Left ventricle myocardium superior (tissue), 1 donor: ENCODE results near the gene CHAT. TPM values are rescaled to one million over a fixed set of nuclear protein-coding genes. Genes with fewer than 3 reads are reported as not detected.

Source experiments
- ATAC-seq: fragments of 200-7000 bp; cut with Tn5 transposase; one replicate; pipeline ENCODE4 v1.9.1; 2020; ENCODE audit warnings: mild to moderate bottlenecking, moderate library complexity
- DNase-seq: peaks from one replicate; pipeline ENCODE4 v3.0.0-alpha.2; 2020
- intact Hi-C: fragments of 100-400 bp; cut with micrococcal nuclease; formaldehyde crosslinking; loops from one replicate; pipeline ENCODE4 v1.11.0; 2022
- total RNA-seq: library from RNA; stranded (reverse); fragmentation: NEBNext Ultra II Directional; extraction: Animal tissue kit (Norgen Biotek cat#: 25700); gene quantifications from one replicate; pipeline ENCODE4 v1.2.1, GENCODE V29; 2021
- donor health status: DM: no; HTN: yes; CAD: no; lungs with severe emphysema.

CHAT gene
- total RNA-seq, 1 donor from 2014 or later, result not detected

GRCh38 chr10:49595713-49596492, 17.9 kb upstream of the CHAT start:
- DNase-seq (no peak), ATAC-seq (no peak)
- intact Hi-C loops, result no loop called here

- intact Hi-C loops, result no loop called here
- no peak for DNase-seq
- ATAC-seq, result no peak
Observed at GRCh38 chr10:49596493-49596809, 17.4 kb upstream of the CHAT start.

- DNase-seq (no peak), ATAC-seq (no peak)
- intact Hi-C loops, result no loop called here
Observed at GRCh38 chr10:49596836-49597235, 17.0 kb upstream of the CHAT start.

- ATAC-seq (no peak), DNase-seq (no peak)
- intact Hi-C loops, result no loop called here
Observed at GRCh38 chr10:49597426-49598163, 16.2 kb upstream of the CHAT start.

DNA sequence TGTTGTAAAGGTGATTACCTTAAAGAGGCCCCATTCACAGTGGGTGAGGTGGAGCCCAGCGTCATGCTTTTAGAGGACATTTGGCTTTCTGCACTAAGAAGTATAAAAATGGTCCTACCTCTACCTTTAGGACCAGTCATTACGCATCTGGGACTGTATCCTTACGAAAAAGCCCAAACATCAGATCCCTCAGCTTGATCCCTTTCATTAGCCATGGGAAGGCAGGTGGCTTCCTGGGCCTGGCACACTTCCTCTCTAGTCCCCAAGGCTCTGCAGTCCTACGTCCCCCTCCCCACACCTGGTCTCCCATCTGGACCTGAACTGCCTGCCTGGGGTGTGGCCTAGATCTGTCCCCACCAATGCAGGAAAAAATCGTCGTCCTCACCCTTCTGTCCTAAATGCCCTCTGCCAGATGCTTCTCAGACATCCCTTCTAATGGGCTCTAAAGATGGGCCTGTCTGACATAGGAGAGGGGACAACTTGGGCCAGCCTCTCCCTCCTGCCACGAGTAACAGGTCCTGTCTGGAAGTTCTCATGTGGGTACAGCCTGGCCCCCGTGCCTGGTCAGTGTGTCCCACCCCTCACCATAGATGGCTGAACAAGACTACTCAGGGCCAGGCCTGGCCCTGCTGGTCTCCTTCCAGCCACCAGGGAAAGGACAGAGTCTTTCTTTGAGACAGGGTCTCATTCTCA, 15.5 kb upstream of the CHAT start:
- DNase-seq, result no peak
- intact Hi-C loops, result no loop called here
- no peak for ATAC-seq

DNA sequence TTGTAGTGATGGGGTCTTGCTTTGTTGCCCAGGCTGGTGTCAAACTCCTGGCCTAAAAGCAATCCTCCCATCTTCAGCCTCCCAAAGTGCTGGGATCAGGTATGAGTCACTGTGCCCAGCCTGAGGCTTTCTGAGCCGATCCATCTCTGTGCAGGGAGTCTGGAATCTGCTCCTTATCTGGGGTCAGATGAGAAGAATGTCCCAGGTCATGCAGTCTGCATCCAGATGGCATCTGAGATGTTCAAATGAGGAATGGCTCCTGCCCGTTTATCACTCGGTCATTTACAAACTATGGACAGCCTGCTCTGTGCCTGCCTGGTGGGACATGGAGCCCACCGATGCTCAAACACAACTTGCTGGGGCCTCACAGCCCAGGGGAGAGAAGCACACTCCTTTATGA, 14.9 kb upstream of the CHAT start:
- ATAC-seq, result no peak
- intact Hi-C loops, result no loop called here
- DNase-seq, result no peak

DNA sequence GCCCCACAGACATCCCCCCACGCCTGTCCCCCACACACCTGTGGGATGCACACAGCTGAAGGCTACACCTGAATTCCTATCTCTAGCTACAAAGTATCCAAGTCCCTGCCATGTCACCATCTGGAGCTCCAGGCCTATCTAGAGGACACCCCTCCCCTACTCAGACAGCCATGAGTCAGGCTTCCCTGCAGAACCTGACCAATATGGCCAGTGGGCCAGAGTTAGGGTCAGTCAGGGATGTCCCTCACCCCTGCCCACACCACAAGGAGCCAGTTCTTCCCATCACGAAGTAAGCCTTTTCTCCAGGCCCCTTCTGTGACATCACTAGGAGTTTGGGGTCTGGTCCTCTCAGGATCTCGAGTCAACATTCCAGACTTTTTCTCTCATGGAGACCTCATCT, 14.3 kb upstream of the CHAT start:
- DNase-seq, result no peak
- intact Hi-C loops, result no loop called here
- ATAC-seq, result no peak

DNA sequence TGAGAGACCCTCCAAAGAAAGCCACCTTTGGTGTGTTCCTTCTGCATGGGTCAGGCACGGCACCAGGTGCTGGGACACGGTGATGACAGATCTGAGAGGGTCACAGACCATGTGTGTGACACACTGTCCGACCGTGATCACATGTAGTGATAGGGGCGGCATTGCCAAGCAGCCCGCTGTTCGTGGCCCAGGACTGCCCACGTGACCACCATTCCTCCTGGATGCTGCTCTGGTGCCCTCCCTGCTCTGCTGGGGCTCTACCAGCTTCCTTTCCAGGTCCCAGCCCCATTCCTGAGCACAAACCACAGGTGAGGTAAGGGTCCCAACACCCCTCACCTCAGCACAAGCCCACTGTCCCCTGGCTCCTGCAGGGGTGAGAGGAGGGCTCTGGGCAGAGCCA, 13.8 kb upstream of the CHAT start:
- ATAC-seq, result no peak
- intact Hi-C loops, result no loop called here
- DNase-seq, result no peak

DNA sequence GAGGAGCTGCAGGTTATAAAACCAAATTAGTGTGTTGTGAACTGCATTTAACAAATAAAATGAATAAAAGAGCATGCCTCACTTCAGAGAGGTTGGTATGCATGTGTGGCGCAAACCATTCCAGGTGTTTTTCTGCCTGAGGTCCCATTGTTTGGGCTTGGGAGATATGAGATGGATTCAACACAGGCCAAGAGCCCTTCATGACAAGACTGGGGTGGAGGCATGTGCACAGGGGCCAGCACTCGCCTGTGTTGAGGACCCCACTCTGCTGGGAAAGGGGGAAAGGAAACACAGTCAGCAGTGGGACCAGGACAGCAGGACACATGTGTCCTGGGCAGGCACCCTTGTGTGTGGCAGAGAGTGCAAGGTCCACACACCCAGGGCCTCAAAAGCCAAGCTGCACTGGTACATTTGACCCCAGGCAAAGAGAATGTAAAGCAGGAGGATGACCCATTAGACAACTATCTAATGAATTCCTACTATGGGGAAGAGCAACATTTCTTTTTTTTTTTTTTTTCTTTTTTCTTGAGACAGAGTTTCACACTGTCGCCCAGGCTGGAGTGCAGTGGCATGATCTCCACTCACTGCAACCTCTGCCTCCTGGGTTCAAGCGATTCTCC, 12.9 kb upstream of the CHAT start:
- no peak for ATAC-seq
- intact Hi-C loops, result no loop called here
- DNase-seq, result no peak

DNA sequence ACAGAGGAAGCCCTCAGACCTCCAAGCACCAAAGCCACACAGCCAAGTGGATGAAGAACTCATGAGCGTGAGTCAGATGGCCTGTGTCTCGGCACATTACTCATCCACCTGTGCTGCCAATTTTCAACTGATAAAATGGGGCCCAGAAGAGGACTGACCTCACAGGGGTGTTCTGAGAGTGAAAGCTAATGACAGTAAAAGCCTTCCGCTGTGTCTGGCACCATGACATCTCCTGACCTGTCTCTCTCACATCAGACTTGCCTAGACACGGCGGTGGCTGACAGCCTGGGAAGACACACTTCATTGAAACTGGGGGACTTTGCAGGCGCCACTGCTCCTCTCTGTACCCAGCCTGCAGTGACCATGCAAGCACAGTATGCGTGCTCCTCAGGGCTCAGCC, 12.0 kb upstream of the CHAT start:
- intact Hi-C loops, result no loop called here
- DNase-seq (no peak), ATAC-seq (no peak)

DNA sequence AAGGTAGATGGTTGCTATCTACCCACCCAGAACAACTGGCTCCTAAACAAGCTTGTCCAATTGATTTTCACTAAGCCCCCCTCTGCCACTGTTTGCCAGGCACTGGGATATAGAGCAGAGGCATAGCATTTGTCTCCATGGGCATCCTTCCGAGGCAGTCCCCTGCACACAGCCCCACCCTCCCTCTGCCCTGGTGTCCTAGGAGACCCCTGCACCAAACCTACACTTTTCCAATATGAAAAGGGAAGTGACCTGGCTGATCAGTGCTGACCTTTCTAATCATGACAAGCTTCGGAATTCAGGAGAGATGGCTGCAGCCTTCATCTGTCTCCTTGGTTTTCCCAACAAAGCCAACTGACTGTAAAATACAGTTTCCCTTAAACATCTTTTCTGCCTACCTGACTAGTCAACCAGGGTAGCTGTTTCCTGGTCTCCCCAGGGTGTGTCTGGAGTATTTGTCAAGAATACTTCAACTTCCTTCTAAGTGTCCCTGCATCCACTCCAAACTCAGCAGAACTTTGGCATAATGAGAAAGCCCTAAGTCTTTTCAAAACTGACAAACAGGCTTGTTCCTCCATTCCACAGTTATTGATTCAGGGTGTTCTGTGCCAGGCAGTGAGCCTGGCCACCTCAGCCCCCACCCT, 11.3 kb upstream of the CHAT start:
- DNase-seq, result no peak
- ATAC-seq, result no peak
- intact Hi-C loops, result no loop called here

DNA sequence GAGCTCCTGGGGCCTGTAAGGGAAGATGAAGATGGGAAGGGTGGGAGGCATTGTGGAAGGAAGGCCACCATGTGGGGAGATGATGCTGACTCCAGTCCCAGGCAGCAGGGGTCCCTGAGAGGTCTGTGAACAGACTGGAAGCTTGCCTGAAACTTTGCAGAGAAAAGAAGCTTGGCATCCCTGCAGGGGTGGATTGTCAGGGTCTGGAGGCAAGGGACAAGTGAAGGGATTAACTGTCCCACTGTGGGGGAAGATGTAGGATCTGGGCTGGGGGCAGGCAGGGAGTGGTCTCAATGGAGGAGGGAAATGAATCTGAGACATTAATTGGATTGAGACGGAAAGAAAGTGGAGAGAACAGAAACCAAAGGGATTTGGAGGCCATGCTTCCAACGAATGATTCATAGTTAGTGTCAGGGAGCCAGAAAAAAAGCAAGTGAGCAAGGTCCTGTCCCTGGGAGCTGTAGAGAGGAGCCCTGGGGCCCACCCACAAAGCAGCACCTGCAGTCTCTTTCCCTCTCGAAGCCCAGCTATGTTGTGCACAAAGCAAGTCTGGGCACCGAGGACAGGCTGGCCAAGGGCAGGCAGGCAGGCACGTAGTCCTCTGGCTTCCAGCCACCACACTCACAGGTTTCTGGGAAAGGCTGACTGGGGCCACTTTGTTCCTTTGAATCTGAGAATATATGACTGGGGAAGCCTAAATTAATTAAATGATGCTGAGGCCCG, 8.5 kb upstream of the CHAT start:
- DNase-seq (no peak), ATAC-seq (no peak)
- intact Hi-C loops, result no loop called here

DNA sequence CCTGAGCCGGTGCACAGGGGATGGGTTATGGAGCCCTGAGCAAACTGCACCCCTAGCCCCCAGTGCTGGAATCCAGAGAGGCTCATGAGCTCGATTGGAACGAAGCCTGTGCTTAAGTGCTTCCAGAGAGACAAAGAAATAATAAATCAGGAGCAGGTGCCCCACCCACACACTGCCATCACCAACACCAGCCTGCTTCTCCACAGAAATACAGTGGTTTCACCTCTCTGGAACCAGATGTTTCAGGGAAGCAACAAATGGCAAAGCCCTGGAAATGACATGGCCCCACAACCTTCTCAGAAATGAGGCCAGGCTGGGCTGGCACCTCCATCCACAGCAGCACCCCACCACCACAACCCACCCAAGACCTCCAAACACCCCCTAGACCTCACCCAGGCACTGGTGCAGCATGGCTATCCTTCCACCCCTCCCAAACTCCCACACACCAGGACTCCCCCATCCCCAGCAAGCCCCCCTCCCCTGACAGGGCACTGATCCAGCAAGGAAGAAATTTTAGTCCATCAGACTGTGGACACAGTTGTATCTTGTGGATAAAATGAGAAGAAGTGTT, 7.8 kb upstream of the CHAT start:
- DNase-seq, result no peak
- intact Hi-C loops, result no loop called here
- no peak for ATAC-seq

DNA sequence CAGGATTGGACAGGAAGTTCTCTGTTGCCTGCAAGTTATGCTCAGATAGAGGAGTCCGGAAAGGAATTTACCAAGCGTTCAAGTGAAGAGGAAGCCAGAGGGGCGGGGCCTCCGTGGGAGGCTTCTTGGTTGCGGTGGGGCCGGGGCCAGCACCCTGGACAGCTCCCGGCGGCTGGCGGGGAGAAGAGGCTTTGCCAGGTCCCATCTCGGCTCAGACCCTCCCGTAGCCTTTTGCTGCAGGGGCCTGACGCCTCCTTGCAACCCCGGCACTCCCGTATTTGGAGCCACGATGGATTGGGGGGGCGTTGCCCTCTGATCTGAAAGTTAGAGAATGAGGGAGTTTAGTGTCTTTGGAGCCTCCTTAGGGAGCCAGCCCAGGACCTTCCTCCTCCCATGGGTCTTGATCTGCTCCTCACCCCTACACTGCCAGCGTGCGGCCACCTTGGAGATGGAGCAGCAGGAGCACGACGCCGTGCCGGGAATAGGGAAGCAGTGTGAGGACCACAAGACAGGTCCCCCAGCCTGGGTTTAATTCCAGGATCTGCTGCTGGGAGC, 6.8 kb upstream of the CHAT start:
- ATAC-seq, result peak; percentile 83

GRCh38 chr10:49608166-49609005, 5.5 kb upstream of the CHAT start:
- intact Hi-C loops, result no loop called here
- ATAC-seq (no peak), DNase-seq (no peak)

More for the DNA sequence above, 6.8 kb upstream of the CHAT start:
- intact Hi-C loops, result no loop called here
- DNase-seq, result peak; percentile 82

DNA sequence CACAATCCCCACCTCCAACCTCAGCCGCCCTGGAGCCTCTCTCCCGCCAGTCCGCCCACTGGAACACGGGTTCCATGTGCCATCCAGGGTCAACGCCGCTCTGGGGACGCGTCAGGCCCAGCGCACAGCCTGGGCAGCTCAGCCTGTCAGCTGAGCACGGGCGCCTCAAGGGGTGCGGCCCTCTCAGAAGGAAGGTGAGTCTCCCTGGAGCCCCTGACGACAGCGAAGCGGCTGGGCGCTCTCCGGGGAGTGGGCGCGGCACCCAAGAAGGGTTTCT, 4.9 kb upstream of the CHAT start:
- DNase-seq (no peak), ATAC-seq (no peak)
- intact Hi-C loops, result no loop called here

DNA sequence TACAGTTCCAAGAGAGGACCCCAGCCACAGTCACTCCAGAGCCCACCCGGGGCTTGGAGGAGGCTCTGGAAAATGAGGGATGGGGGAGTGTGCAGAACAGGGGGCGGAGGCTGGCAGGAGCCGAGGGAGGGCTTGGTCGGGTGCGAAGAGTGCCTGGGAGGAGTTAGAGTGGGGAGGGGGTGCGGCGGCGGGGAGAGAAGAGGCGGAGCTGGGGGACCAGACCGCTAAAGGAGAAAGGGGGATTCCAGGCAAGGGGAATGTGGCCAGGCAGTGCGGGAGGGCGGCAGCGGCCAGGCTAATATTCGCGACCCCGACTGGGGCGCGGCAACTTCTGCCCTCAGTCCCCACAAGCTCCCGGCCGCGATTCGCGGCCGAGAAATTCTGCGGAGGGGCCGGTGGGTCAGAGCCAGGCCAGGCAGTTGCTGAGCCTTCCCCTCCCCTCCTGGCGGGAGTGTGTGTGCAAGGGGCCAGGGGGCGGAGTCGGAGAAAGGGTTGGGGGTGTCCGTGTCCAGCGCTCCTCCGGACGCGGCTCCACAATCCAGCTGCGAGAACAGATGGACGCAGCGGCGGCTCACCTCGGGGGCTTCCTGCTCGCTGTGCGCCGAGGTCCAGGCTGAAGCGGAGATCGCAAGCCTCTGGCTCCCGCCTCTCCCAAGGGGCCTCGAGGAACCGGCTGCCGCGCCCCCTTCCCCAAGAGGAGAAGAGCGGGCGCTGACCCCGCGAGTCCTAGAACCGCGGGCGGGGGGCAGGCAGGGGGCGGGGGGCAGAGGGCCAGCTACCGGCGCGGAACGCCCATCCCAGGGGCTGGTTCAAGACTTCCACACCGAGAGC, 4.3 kb upstream of the CHAT start:
- ATAC-seq, result no peak
- intact Hi-C loops, result no loop called here
- DNase-seq, result no peak
